Fibroblast of gingiva (primary cell): Measurements from ENCODE around the gene MPPED1.

Experiments
- DNase-seq: peaks from one replicate; pipeline ENCODE4 v3.0.0-alpha.2; 2011; ENCODE audit warnings: low read depth

Gene MPPED1

DNA sequence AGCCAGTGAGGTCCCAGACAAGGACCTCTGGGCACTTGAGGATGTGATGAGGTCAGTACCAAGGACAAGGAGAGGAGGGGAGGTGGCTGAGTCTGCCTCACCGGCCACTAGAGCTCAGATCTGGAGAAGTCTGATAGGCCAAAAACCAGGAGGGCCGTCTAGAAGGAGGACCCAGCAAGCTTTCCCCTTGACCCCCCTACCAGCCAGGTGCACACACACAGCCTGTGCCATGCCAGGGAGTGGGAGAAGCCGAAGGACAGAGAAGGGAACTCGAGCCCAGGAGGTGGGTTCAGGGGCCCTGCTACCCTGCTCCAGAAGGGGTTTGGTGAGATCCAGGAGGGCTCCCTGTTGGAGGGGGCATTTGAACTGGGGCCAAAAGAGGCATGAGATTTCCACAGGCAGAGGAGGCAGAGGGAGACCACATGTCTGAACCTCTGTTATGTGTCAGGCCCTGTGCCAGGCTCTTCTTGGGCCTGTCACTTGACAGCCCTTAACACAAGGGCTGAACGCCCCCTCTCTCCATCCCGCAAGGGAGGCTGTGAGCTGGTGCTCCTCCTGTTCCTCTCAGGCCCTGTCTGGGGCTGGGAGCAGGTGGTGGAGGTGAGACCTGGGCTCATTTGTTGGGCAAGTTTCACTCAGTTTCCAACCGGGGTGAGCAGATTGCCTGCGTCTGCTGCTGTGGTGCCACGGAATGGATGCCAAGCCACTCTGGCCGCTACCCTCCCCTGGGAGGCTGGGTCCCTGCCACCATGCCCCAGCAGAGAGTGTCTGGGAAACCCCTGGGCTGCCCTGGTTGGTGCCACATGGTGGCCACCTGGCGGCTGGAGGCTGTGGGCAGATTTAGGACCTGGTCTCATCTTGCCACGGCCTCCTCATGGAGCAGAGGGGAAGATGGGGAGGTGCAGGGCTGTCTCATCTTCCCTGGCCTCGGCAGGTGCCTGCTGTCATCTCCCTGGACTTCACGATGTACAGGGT is 65.2 kb downstream of the MPPED1 start:
- DNase-seq: no peak

DNA sequence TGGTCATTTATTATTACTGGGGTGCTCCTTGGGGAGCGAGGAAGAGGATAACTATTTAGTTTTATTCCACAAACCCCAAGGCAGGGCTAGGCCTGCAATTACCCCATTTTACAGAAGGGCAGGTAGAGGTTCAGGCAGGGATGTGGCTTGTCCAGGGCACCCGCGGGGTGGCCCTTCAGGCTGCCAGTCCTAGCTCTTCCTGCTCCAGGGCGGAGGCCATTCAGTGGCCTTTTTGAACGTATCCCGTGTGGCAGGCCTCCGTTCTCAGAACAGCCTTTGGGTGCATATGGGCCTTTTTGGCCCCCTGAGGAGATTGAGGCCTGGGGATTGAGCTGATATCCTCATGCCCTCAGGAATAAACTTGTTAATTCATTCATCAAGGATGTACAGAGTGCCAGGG is 66.2 kb downstream of the MPPED1 start:
- no peak for DNase-seq

DNA sequence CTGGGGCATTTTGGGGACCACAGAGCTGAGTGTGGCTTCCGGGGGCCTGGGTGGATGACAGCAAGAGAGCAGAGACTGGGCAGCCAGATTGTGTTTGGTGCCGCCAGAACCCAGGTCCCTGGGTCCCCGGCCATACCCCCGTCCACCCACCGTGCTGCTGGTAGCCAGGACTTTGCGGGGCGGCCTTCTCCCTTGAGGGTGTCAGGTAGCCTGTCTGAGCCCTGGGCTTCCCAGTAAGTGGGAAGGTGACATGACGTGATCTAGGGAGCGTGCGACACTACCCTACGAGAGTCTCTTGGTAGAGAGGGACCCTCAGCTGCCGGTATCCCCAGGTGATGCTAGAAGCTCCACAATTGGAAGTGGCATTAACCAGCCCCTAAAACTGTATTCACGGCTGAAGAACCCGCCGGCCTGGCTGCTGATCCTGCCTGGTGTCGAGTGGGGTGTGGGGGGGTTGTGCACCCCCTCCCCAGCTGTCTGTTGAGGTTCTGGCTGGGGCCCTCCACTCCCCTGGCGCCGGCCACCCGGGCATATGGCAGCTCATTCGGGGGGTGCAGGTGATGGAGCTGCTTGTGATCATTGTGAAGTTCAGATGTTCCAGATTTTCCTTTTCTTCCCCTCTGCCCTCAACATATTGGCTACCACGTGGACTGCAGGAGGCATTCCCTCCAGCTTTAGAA is 66.9 kb downstream of the MPPED1 start:
- no peak for DNase-seq

DNA sequence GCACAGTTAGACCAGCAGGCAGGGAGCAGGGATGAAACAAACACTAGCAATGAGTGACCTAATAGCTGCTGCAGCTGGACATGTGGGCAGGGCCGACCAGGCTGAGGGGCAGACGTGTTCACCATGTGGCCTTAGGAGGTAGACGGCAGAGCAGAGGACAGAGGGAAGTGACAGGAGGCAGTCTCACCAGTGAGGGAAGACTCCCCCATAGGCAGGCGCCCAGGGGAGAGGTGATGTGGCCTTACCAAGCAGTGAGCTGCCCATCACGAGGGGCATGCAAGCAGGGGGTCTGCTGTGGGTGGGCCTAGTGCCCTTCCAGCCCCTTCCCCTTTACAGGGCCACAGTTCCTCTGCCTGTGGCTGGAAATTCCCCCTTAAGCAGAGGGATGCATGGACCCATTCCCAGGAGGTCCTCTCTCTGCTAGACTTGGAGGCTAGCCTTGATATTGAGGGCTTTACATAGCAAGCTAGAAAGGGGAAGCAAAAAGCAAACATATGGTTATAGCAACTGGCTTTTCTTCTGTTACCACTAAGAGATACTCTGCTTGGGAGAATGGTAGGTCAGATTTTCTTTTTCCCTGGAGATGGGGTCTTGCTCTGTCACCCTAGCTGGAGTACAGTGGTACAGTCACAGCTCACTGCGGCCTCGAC is 67.6 kb downstream of the MPPED1 start:
- DNase-seq: no peak

DNA sequence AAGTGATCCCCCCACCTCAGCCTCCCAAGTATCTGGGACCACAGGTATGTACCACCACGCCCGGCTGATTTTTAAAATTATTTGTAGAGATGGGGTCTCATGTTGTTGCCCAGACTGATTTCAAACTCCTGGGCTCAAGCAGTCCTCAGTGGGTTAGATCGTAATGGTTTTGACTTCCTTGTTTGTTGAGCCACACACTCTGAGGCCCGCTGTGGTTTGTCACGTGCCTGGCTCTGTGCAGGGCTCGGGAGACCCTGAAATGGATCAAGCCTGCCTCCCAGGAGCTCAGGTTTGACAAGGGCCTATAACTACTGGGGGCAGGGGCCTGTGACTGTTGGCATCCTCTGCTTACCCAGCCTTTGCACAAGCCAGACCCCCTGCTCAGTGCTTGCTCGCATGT is 68.1 kb downstream of the MPPED1 start:
- no peak for DNase-seq

DNA sequence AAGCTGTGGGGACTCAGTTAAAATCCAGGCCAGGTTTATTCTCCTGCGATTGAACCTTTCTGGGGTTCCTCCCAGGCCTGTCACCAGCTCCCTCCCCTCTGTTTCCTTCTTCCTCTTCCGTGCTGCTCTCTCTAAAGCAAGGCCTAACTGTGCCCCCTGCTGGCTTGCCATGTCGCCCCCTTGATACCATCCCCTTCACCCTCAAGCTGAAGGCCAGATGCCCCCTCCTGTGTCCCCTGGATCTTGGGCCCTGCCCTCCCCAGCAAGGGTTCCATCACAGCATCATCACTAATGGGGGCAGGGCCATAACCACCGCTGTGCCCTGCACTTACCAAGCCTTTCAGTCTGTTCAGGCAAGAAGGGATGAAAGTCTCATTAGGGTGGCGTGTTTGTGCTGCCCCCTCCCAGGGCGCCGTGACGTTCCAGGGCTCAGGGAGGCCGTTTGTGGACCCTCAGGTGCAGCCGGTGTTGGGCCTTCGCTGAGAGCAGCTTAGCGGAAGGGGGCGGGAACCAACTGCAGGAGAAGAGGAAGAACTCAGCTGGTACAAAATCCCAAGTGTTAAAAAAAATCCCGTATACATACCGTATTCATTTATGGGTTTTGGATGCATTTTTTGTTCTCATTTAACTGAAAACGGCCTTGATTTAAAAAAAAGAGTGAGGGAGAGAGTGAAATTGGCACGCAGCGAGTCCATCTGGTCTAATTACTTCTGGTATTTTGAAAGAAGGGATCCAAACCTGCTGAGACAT is 69.9 kb downstream of the MPPED1 start:
- no peak for DNase-seq

DNA sequence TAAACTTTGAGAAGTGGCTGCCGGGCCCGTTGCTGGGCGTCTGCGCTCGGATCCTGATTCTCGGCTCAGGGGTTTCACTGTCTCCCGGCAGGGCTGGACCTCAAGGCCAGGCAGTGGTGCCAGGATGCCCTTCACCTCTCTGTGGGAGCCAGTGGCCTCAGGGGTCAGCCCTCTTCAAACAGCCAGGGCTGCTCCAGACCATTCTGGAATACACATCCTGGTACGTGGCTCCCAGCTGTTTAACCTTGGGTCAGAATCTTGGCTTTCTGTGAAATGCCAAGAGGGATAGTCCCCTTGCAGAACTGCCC is 70.5 kb downstream of the MPPED1 start:
- no peak for DNase-seq

DNA sequence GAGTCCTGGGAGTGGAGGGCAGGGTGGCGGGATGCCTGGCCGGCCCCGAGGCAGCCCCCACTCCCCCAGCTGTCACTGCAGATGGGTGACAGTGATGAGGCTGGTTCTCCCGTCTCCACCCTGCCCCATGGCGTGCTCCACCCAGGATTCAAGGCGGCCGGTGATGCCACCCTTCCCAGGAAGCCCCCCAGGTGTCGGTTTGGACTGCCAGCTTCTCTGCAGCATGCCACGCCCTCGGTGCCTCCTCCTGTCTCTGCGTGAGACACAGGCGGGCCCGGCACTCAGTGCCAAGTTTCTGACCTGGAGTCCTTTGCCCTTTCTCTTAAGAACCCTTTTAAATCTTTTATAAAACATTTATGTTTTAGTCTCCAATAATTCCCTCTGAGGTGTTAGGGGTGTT is 71.5 kb downstream of the MPPED1 start:
- DNase-seq: no peak

DNA sequence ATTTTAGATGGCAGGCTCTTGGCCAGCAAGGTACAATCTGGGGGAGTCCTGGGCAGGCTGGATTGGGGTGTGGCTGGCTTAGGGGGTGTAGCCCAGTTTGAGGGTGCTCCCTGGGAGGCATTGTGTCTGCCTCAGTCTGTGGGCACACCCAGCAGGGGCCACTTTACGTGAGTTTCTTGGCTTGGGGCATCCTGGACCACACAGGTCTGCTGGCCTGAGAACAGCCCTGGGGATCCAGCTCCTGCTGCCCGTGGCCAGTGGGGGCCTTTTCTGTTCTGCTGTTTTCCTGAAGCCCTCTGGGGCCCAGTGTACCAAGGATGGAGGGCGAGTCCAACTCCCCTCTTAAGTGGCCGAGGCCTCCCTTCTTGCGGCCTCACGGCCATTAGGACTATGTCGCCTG is 71.9 kb downstream of the MPPED1 start:
- no peak for DNase-seq

DNA sequence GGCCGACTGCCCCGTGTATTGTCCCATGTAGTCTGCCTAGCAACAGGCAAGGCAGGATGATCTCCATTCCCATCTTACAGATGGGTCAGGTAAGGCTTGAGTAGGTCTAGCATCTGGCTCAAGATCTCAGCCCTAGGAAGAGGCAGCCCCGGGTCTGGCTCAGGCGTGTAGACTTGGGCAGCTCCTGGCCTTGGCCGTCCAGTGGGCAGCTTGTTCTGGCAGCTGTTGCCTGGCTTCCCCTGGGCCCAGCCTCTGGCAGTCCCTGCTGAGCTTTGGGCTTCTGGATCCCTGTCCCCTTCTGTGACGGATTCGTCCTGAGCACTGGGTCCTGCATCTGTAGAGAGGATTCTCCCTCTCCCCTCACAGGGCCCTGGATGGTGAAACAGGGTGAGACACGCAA is 72.4 kb downstream of the MPPED1 start:
- DNase-seq: no peak

DNA sequence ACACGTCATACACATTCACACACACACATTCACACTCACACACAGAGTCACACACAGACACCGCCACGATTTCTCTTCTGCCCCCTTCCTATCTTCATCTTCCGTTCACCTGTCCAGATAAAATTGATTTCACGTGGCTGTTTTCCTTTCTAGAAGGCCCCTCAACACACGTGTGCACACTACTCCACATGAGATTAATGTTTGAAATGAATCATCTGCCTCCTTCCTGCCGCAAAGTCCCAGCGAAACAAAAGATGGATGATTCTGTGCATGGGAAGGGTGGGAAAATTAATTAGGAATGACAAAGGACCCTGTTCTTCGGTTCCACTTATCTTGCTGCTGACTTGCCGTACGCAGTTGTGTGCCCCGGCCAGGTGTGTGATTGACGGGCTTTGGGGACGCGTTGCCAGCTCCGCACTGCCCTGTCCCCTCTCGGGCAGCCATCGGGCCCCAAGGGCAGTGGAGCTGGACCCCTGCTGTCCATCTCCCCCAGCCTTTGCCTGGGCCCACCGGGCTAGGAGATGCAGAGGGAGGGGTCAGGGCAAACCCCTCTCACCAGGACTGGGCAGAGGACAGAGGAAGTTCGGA is 73.8 kb downstream of the MPPED1 start:
- no peak for DNase-seq

DNA sequence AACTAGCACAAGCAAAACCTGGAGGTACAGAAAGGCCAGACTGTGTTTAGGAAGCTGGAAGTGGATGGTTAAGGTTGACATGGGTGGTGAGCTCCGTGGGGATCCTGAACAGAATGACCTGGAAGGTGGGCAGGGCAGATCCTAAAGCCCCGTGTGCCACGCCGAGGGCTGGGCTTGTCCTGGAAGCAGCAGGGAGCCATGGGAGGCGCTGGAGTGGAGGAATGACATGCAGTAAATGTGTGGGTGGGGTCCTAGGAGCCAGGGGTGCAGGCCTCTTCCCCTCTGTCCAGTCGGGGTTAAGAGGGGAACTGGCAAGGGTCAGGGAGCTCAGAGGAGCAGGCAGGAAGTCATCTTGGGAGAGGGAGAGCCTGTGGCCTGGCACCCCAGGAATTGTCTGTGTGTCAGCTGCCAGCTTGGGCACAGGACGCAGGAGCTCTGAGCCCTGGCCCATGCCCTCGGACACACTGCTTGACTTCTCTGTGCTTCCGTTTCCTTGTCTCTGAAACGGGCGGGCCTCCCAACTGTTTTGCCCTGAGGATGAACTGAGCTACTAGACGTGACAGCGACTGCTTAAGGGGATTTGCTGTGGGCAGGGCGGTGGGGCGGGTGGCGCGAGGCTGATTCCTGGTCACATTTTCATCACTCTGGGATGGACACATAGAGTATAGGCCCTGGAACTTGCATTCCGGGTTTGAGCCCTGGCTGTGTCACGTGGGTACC is 75.7 kb downstream of the MPPED1 start:
- DNase-seq: no peak

DNA sequence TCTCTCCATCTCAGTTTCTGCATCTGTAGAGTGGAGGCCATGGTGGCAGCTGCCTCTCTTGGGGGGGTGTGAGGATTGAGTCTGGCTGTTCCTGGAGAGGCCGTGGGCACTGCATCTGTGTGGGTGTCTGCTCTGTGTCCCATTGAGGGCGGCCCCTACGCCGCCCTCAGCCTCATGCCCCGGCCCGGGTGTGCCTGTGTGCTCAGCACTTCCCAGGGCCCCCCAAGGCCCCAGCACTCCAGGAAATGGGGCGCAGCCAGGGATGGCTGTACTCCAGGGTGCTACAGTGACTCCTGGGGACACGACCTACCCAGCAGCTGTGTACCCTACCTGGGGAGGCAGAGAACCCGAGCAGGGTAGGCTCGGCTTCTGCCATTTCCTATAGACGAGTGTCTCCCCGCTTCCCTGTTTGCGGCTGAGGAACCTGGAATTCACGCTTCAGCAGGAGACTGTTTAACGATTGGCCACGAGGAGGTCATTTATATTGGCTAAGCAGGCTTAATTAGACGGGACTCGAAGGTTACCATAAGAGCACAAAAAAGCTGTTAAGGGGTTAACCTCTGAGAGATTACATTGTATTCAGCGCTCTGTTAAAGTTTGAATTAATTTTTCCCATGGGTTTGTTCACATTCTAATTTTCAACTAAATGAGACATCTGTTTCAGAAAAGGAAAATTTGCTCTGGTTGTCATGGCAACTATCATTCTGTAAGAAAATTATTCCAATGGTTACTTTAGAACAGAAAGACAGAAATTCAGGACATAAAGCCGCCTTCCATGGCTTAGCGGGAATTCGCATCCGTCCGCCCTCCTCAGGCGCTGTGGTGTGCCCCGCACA is 76.4 kb downstream of the MPPED1 start:
- no peak for DNase-seq

DNA sequence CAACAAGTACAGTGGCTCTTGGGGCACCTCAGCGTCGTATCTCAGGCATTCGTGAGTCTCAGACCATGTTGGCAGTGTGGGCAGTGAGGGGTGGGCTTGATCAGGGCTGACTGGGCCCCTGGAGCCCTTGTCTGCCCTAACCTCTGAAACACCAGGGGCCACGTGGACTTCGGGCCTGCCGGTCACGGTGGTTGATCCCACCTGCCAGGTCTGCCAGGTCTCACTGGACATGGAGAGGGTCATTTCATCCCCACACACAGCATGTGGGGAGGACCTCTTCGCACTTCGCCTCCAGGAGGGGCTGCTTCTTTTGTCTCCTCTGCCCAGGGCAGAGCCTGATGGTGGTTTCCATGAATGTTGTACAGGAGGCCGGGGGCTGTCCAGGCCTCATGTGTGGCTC is 77.1 kb downstream of the MPPED1 start:
- no peak for DNase-seq

DNA sequence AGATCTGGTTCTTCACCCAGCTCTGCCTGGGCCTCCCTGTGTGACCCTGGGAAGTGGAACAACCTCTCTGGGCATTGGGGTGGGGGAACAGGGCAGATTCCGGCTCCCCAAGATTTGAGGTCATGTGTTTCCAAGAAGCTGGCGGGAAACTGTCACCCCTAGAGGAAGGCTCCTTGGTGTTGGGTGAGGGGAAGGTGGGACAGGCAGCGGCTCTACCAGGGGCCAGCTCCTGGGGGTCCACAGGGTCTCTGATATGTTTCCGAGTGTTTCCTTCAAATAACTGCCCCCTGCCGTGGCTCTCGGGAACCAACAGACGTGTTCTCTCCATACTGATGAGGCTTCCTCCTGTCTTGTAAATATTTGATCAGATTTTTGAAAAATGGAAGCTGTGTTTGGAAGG is 78.5 kb downstream of the MPPED1 start:
- DNase-seq: no peak

DNA sequence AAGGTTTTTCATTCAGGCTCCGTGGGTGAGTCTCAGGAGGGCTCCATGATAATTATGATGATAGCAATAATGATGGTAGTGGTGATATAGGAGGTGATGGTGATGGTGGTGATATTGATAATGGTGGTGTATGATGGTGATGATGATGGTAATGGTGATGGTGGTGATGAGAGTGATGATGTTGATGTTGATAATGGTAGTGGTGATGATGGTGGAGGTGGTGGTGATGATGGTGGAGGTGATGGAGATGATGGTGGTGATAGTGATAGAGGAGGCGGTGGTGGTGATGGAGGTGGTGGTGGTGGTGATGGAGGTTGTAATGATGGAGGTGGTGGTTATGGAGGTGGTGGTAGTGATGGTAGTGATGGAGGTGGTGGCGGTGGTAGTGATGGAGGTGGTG is 79.4 kb downstream of the MPPED1 start:
- no peak for DNase-seq

DNA sequence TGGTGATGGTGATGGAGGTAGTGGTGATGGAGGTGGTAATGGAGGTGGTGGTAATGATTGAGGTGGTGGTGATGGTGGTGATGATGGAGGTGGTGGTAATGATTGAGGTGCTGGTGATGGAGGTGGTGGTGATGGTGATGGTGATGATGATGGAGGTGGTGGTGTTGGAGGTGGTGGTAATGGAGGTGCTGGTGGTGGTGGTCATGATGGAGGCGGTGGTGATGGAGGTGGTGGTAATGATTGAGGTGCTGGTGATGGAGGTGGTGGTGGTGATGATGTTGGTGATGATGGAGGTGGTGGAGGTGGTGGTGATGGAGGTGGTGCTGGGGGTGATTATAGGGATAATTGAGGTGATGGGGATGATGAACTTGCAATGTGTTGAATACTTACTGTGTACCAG is 79.9 kb downstream of the MPPED1 start:
- no peak for DNase-seq

DNA sequence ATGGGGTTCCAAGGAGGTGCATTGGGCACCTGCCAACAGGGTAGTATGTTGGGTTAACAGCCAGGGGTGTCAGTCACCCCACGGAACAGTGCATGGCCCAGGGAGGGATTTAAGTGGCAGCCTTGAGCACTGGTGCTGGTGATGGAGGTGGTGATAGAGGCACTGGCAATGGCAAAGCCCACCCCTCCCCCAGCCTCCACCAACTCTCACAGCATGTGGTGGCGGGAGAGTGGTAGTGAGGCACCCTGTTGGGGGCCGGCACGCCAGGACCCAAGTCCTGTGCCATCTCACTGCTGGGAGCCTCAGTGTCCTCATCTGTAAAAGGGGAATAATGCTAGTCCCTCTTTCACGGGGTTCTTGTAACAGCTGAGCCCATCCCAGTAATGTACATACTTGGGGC is 81.5 kb downstream of the MPPED1 start:
- no peak for DNase-seq

DNA sequence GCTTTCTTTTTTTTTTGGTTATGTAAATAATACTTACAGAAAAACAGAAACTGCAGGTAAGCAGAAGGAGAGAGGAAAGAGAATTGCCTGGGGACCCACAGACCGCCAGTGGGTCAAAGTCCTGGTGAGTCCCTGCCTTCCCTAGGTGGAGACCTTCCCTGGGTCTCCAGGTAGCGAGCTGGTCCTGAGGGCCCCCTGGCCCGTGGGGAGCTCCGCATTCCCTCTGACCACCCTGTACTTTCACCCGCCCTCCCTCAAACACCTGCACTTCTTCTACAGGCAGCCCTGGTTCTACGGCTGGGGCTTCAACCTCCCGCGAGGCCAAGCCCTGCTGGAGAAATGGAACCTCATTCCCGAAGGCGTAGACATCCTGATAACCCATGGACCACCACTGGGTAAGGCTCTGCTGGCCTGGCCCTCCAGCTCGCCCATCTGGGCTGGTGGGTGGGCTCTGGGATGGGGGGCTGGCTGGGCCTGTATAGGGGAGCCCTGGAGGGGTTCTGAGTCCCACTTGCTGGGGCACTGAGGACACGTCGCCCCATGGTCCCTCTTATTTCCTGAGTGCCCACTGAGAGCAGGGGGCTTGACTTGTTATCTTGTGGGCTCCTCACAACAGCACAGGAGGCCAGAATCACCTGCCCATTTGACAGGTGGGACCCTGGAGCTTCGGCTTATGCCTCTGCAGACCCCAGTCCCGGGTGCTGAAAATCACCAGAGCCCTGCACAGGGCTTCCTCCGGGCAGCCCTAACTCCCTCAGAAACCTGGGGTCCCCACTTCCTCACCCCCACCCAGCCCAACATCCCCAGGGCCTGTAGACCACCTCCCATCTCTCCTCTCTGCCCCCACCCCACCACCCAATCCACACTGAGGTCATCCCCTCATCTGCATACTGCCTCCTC is 86.4 kb downstream of the MPPED1 start:
- DNase-seq: no peak
